ENCODE measurements around the gene MYO3A.
"Not testable (repeated sequence)": the region's sequence is repeated elsewhere in the genome, so short reads cannot be mapped to it uniquely, and the experiment has no call there.

MYO3A gene

DNA sequence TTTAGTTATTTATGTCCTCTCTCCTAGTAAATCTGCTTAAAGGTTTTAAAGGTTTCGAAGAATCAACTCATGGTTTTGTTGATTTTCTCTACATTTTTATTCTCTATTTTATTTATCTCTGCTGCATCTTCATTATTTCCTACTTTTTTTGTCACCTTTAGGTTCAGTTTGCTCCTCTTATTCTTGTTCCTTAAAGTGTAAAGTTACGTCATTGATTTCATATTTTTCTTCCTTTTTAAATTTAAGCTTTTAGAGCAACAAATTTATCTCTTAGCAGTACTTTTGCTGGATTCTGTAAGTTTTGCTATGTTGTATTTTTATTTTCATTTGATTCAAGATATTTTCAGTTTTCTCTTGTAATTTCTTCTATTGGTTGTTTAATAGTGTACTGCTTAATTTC, 10.7 kb downstream of the MYO3A start:
- Mint-ChIP-seq H3K27ac (no peak overlapping the region), H3K9me3 (peaks cover 8 to 10% of the 10 kb centered on the region in 2 donors), H3K4me1 (no peaks in the 10 kb centered on the region), H3K27me3 (peaks cover 21 to 28% of the 10 kb centered on the region in 2 donors), H3K36me3 (peaks cover 2 to 4% of the 10 kb centered on the region in 2 donors), H3K4me3 (no peak overlapping the region)
- no peak for DNase-seq
- no peak for ATAC-seq (replicated peaks)

DNA sequence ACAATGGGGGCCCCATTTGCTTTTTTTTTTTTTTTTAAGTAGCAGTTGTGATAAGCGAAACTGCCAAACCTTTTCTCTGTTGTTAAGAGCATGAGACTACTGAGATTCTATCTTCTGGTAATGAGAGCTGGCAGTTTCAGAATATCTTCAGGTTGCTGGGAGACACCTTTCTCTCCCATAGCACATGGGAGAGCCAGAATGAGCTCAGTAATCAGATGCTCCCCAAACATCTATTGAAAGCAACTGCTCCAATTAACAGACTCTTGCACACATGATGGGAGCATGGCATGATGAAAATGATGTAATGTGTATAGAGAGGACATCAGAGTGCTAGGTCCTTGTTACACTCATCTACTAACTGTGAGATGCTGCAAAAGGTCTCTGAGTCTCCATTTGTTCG, 18.8 kb downstream of the MYO3A start:
- DNase-seq (no peak), ATAC-seq (replicated peaks) (no peak)
- Mint-ChIP-seq H3K4me1 (no peaks in the 10 kb centered on the region), H3K9me3 (peaks cover 8 to 10% of the 10 kb centered on the region in 2 donors), H3K4me3 (no peak overlapping the region), H3K27me3 (peaks cover 4 to 14% of the 10 kb centered on the region in 2 donors), H3K27ac (no peak overlapping the region), H3K36me3 (peaks cover 2 to 3% of the 10 kb centered on the region in 2 donors)

GRCh38 chr10:25954851-25955250, 20.8 kb downstream of the MYO3A start:
- DNase-seq: no peak
- H3K4me1 Mint-ChIP-seq: no peaks in the 10 kb centered on the region
- H3K27me3 Mint-ChIP-seq: peaks cover 8 to 19% of the 10 kb centered on the region in 2 donors
- H3K27ac Mint-ChIP-seq: no peak overlapping the region
- ATAC-seq (replicated peaks): no peak
- H3K9me3 Mint-ChIP-seq: peaks cover 12 to 19% of the 10 kb centered on the region in 2 donors
- no peak overlapping the region for H3K4me3 Mint-ChIP-seq
- peaks cover 2 to 3% of the 10 kb centered on the region in 2 donors for H3K36me3 Mint-ChIP-seq

GRCh38 chr10:25959540-25960232, 25.7 kb downstream of the MYO3A start:
- no peak for DNase-seq
- Mint-ChIP-seq H3K27ac (no peak overlapping the region), H3K27me3 (peaks cover 9 to 14% of the 10 kb centered on the region in 2 donors), H3K9me3 (peaks cover 12 to 19% of the 10 kb centered on the region in 2 donors), H3K4me1 (no peaks in the 10 kb centered on the region), H3K36me3 (peaks cover 2 to 3% of the 10 kb centered on the region in 2 donors), H3K4me3 (no peak overlapping the region)
- ATAC-seq (replicated peaks): no peak

GRCh38 chr10:25965584-25965983, 31.6 kb downstream of the MYO3A start:
- ATAC-seq (replicated peaks): no peak
- Mint-ChIP-seq H3K4me3 (no peak overlapping the region), H3K9me3 (peaks cover 0 to 2% of the 10 kb centered on the region in 2 donors), H3K27ac (no peak overlapping the region), H3K4me1 (no peaks in the 10 kb centered on the region), H3K36me3 (no peaks in the 10 kb centered on the region), H3K27me3 (peaks cover 4 to 5% of the 10 kb centered on the region in 2 donors)
- DNase-seq: no peak

GRCh38 chr10:25966844-25967243, 32.8 kb downstream of the MYO3A start:
- no peaks in the 10 kb centered on the region for H3K36me3 Mint-ChIP-seq
- no peaks in the 10 kb centered on the region for H3K4me1 Mint-ChIP-seq
- ATAC-seq (replicated peaks) (no peak), DNase-seq (no peak)
- H3K4me3 Mint-ChIP-seq: no peak overlapping the region
- H3K27me3 Mint-ChIP-seq: peaks cover 4 to 5% of the 10 kb centered on the region in 2 donors
- peaks cover 0 to 2% of the 10 kb centered on the region in 2 donors for H3K9me3 Mint-ChIP-seq
- H3K27ac Mint-ChIP-seq: no peak overlapping the region

- no peaks in the 10 kb centered on the region for H3K4me1 Mint-ChIP-seq
- H3K4me3 Mint-ChIP-seq: no peak overlapping the region
- no peak overlapping the region for H3K27ac Mint-ChIP-seq
- DNase-seq (no peak), ATAC-seq (replicated peaks) (no peak)
- no peaks in the 10 kb centered on the region for H3K9me3 Mint-ChIP-seq
- H3K27me3 Mint-ChIP-seq: peaks cover 0 to 4% of the 10 kb centered on the region in 2 donors
- H3K36me3 Mint-ChIP-seq: no peaks in the 10 kb centered on the region
These were observed 38.6 kb downstream of the MYO3A start for GRCh38 chr10:25972631-25973030.

DNA sequence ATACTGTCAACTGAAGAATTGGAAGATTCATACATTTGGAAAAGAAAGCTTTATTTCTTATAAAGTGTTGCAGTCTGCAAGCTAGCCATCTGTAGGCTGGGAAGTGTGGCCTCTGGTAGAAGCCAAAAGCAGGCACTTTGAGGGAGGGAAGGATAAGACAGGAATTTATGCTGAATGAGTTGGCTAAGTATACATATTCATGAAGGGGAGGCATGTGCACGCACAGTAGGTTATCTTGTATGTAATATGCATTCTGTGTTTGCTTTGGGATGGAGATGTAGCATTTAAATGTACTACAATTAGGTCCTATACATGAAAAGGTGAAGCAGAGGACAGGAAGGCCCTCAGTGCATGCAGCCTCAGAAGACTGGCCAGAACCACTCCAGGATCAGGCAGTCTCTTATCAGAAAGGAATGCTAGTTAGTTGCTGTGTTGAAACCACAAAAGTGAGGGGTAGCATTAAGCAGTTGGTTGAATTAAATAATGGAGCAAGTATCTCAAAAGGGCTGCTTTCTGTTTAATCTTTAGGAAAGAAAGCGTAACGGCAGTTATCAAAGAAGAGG, 40.9 kb downstream of the MYO3A start:
- DNase-seq (no peak), ATAC-seq (replicated peaks) (no peak)
- H3K36me3 Mint-ChIP-seq: no peaks in the 10 kb centered on the region
- no peak overlapping the region for H3K4me3 Mint-ChIP-seq
- H3K4me1 Mint-ChIP-seq: no peaks in the 10 kb centered on the region
- peaks cover 0 to 8% of the 10 kb centered on the region in 2 donors for H3K27me3 Mint-ChIP-seq
- H3K27ac Mint-ChIP-seq: no peak overlapping the region
- H3K9me3 Mint-ChIP-seq: no peaks in the 10 kb centered on the region

GRCh38 chr10:25978771-25979170, 44.7 kb downstream of the MYO3A start:
- peaks cover 7 to 11% of the 10 kb centered on the region in 2 donors for H3K27me3 Mint-ChIP-seq
- H3K4me3 Mint-ChIP-seq: no peak overlapping the region
- H3K36me3 Mint-ChIP-seq: no peaks in the 10 kb centered on the region
- DNase-seq: no peak
- no peak overlapping the region for H3K27ac Mint-ChIP-seq
- ATAC-seq (replicated peaks): no peak
- H3K9me3 Mint-ChIP-seq: peaks cover 0 to 6% of the 10 kb centered on the region in 2 donors
- H3K4me1 Mint-ChIP-seq: no peaks in the 10 kb centered on the region

- H3K4me3 Mint-ChIP-seq: no peak overlapping the region
- ATAC-seq (replicated peaks) (no peak), DNase-seq (no peak)
- H3K4me1 Mint-ChIP-seq: no peaks in the 10 kb centered on the region
- peaks cover 7 to 15% of the 10 kb centered on the region in 2 donors for H3K27me3 Mint-ChIP-seq
- H3K27ac Mint-ChIP-seq: no peak overlapping the region
- peaks cover 0 to 7% of the 10 kb centered on the region in 2 donors for H3K9me3 Mint-ChIP-seq
- H3K36me3 Mint-ChIP-seq: no peaks in the 10 kb centered on the region
These were observed 48.1 kb downstream of the MYO3A start for GRCh38 chr10:25982107-25982506.

GRCh38 chr10:25988583-25988982, 54.6 kb downstream of the MYO3A start:
- Mint-ChIP-seq H3K9me3 (peaks cover 0 to 3% of the 10 kb centered on the region in 2 donors), H3K4me3 (no peak overlapping the region), H3K36me3 (no peaks in the 10 kb centered on the region)

GRCh38 chr10:25989951-25990350, 55.9 kb downstream of the MYO3A start:
- H3K9me3 Mint-ChIP-seq: peaks cover 0 to 4% of the 10 kb centered on the region in 2 donors
- ATAC-seq (replicated peaks): no peak
- no peaks in the 10 kb centered on the region for H3K36me3 Mint-ChIP-seq
- H3K27me3 Mint-ChIP-seq: peaks cover under 1 to 6% of the 10 kb centered on the region in 2 donors
- H3K4me1 Mint-ChIP-seq: no peaks in the 10 kb centered on the region
- no peak overlapping the region for H3K27ac Mint-ChIP-seq
- DNase-seq: no peak
- H3K4me3 Mint-ChIP-seq: no peak overlapping the region

More at GRCh38 chr10:25988583-25988982, 54.6 kb downstream of the MYO3A start:
- peaks cover 4 to 8% of the 10 kb centered on the region in 2 donors for H3K27me3 Mint-ChIP-seq
- ATAC-seq (replicated peaks) (no peak), DNase-seq (no peak)
- H3K4me1 Mint-ChIP-seq: no peaks in the 10 kb centered on the region
- H3K27ac Mint-ChIP-seq: no peak overlapping the region

DNA sequence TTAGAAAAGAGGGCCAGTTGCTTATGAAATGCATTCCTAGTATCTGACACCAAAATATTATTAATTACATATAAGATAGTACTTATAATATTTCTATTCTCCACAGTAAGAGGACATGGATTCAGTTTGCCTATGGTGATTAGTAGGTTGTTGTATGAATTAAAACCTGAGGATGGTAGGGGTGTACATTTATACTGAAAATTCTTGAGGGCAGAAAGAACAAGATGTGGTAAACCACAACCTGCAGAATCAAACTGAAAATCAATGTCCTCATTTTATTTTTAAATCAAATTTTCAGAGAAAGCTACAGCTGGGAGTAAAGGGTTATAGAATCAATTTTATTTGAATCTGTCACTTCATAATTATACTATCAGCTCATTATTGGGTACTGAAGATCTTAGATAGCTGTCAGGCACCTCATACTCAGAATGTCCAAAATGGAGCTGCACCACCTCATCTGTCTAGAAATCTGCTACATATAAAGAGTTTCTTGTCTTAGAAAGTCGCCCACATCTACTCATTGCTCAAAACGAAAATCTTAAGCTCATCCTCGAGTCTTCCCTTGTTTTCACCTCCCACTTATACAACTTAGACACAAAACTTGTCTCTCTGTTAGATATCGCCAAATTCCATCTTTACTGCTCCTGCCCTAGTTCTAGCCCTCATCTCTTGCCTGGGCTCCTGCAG, 65.4 kb downstream of the MYO3A start:
- ATAC-seq (replicated peaks) (no peak), DNase-seq (no peak)
- no peak overlapping the region for H3K27ac Mint-ChIP-seq
- H3K4me3 Mint-ChIP-seq: no peak overlapping the region
- H3K4me1 Mint-ChIP-seq: no peaks in the 10 kb centered on the region
- H3K9me3 Mint-ChIP-seq: peaks cover 0 to 5% of the 10 kb centered on the region in 2 donors
- H3K27me3 Mint-ChIP-seq: peaks cover 0 to 5% of the 10 kb centered on the region in 2 donors
- H3K36me3 Mint-ChIP-seq: no peaks in the 10 kb centered on the region

DNA sequence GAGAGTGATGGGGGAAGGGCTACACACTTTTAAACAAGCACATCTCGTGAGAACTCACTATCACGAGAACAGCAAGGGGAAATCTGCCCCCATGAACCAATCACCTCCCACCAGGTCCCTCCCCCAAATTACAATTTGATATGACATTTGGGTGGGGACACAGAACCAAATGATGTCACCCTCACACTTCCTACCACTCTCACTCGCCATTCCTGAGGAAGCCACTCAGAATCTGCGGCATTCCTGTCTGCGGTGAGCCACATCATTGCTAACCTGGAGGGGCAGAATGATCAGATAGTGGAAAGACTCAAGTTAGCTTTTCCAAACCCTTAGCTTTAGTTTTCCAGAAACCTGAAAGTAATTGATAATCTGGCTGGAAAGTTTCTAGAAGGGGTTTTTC, 66.9 kb downstream of the MYO3A start:
- Mint-ChIP-seq H3K9me3 (peaks cover 0 to 3% of the 10 kb centered on the region in 2 donors), H3K27ac (no peak overlapping the region), H3K4me1 (no peaks in the 10 kb centered on the region), H3K27me3 (no peaks in the 10 kb centered on the region), H3K4me3 (no peak overlapping the region), H3K36me3 (no peaks in the 10 kb centered on the region)
- ATAC-seq (replicated peaks): no peak
- DNase-seq: no peak

GRCh38 chr10:26002466-26002865, 68.4 kb downstream of the MYO3A start:
- not testable (repeated sequence) for H3K4me1 Mint-ChIP-seq; DNase-seq; H3K27me3 Mint-ChIP-seq; H3K27ac Mint-ChIP-seq; H3K36me3 Mint-ChIP-seq; H3K4me3 Mint-ChIP-seq; ATAC-seq (replicated peaks); H3K9me3 Mint-ChIP-seq
